H1 (cell line): ENCODE data around the gene APBA2. TPM values are rescaled to one million over a fixed set of nuclear protein-coding genes. Genes with fewer than 3 reads are reported as not detected.

ENCODE experiments used
- CTCF ChIA-PET: fragments of 300-600 bp; sonication (Branson Sonifier 250); formaldehyde crosslinking; loops from one replicate; lab custom pipeline; 2021; ENCODE audit not compliant: partially characterized antibody; lab: Charles Lee
- POLR2A ChIA-PET: fragments of 300-600 bp; sonication (Branson Sonifier 250); formaldehyde crosslinking; loops from one replicate; lab custom pipeline; 2021; ENCODE audit warnings: inconsistent platforms; ENCODE audit not compliant: partially characterized antibody; lab: Charles Lee
- DNase-seq, 2 experiments: peaks; one replicate each; pipeline versions ENCODE4 v3.0.0 to v3.0.0-alpha.2; 2010 to 2022; ENCODE audit warnings: low spot score in 2 of 2, low read depth in 1 of 2, mixed read lengths in 1 of 2
- FAIRE-seq: peaks from 2 replicates; lab custom pipeline; 2011; peaks lifted over from hg19 to GRCh38; lab: Jason Lieb, UNC
- H2AFZ ChIP-seq: 2 replicates; pipeline ENCODE4 v1.8.1; 2012; ENCODE audit warnings: low read length, inconsistent platforms
- H2AK5ac ChIP-seq: 2 replicates; pipeline ENCODE4 v1.6.1; 2013; ENCODE audit warnings: low read depth, low read length
- H2BK120ac ChIP-seq: replicated peaks from 2 replicates; pipeline ENCODE3; 2013; ENCODE audit warnings: low read depth, low read length, inconsistent platforms
- H2BK12ac ChIP-seq: 2 replicates; pipeline ENCODE4 v1.6.1; 2013; ENCODE audit warnings: low read depth, low read length
- H2BK15ac ChIP-seq: 2 replicates; pipeline ENCODE4 v1.6.1; 2013; ENCODE audit warnings: low read length
- H2BK20ac ChIP-seq: 2 replicates; pipeline ENCODE4 v1.6.1; 2013; ENCODE audit warnings: low read length
- H2BK5ac ChIP-seq: 2 replicates; pipeline ENCODE4 v1.6.1; 2013; ENCODE audit warnings: low read depth, low read length
- H3K14ac ChIP-seq: 2 replicates; pipeline ENCODE4 v1.6.1; 2013; ENCODE audit warnings: inconsistent platforms; ENCODE audit not compliant: insufficient read length
- H3K18ac ChIP-seq: 2 replicates; pipeline ENCODE4 v1.6.1; 2013; ENCODE audit warnings: low read length; ENCODE audit errors: extremely low read depth
- H3K23ac ChIP-seq: 2 replicates; pipeline ENCODE4 v1.6.1; 2013; ENCODE audit warnings: inconsistent platforms; ENCODE audit not compliant: insufficient read length
- H3K23me2 ChIP-seq: 2 replicates; pipeline ENCODE4 v1.6.1; 2013; ENCODE audit warnings: low read depth, low read length
- H3K27ac ChIP-seq: 2 replicates; pipeline ENCODE4 v1.6.1; 2011; ENCODE audit warnings: low read depth, low read length, inconsistent platforms
- H3K27me3 ChIP-seq, 4 experiments: replicated peaks in 1 of 4; 1 replicate in 1 of 4; 2 replicates in 3 of 4; pipeline versions ENCODE4 v1.6.1 to v1.8.1; 2011 to 2013; ENCODE audit warnings: low read length in 3 of 4, mild to moderate bottlenecking in 3 of 4, inconsistent platforms in 2 of 4, mixed read lengths in 2 of 4, moderate library complexity in 1 of 4; ENCODE audit not compliant: control insufficient read depth in 3 of 4, insufficient read depth in 3 of 4; ENCODE audit errors: extremely low read depth in 1 of 4
- H3K36me3 ChIP-seq, 4 experiments: 2 replicates each; pipeline versions ENCODE4 v1.6.1 to v1.8.1; 2011 to 2013; ENCODE audit warnings: mild to moderate bottlenecking in 4 of 4, low read length in 3 of 4, moderate library complexity in 2 of 4, control low read depth in 1 of 4, inconsistent platforms in 1 of 4; ENCODE audit not compliant: insufficient read depth in 4 of 4, control insufficient read depth in 2 of 4
- H3K4ac ChIP-seq: replicated peaks from 2 replicates; pipeline ENCODE3; 2013; ENCODE audit warnings: low read length, low read depth, mixed read lengths, inconsistent platforms; ENCODE audit not compliant: insufficient read length
- H3K4me1 ChIP-seq, 4 experiments: replicated peaks in 1 of 4; 1 replicate in 1 of 4; 2 replicates in 3 of 4; pipeline versions ENCODE4 v1.6.1 to v1.8.1; 2011 to 2013; ENCODE audit warnings: low read length in 3 of 4, inconsistent platforms in 2 of 4, mixed read lengths in 1 of 4; ENCODE audit not compliant: insufficient read depth in 4 of 4, control insufficient read depth in 3 of 4
- H3K4me2 ChIP-seq, 2 experiments: 2 replicates each; pipeline versions ENCODE4 v1.6.1 to v1.8.1; 2011 to 2013; ENCODE audit warnings: low read depth in 2 of 2, low read length in 2 of 2, control low read depth in 1 of 2, inconsistent platforms in 1 of 2, mild to moderate bottlenecking in 1 of 2; ENCODE audit not compliant: insufficient read depth in 1 of 2
- H3K4me3 ChIP-seq, 4 experiments: fragments of 200-600, 300-600 bp in 1 of 4; sonication (generic), shearing (Covaris generic), sonication (Bioruptor Twin) in 1 of 4; 2 replicates each; pipeline versions ENCODE4 v1.5.1 to v1.8.1; 2011 to 2016; ENCODE audit warnings: low read length in 4 of 4, low read depth in 3 of 4, control low read depth in 2 of 4, inconsistent platforms in 2 of 4, mild to moderate bottlenecking in 2 of 4, mixed read lengths in 1 of 4, moderate library complexity in 1 of 4; ENCODE audit not compliant: insufficient read depth in 2 of 4; ENCODE audit errors: extremely low read depth in 1 of 4
- H3K56ac ChIP-seq: replicated peaks from 2 replicates; pipeline ENCODE3; 2013; ENCODE audit warnings: low read depth, mild to moderate bottlenecking, mixed read lengths, low read length, inconsistent platforms; ENCODE audit not compliant: insufficient read length
- H3K79me1 ChIP-seq: 2 replicates; pipeline ENCODE4 v1.6.1; 2013; ENCODE audit warnings: low read depth, low read length, control low read depth
- H3K79me2 ChIP-seq, 2 experiments: 2 replicates each; pipeline versions ENCODE4 v1.6.1 to v1.8.1; 2012 to 2013; ENCODE audit warnings: low read length in 2 of 2, mild to moderate bottlenecking in 2 of 2, inconsistent platforms in 1 of 2; ENCODE audit not compliant: insufficient read depth in 2 of 2, control insufficient read depth in 1 of 2
- H3K9ac ChIP-seq, 4 experiments: replicated peaks in 1 of 4; 1 replicate in 1 of 4; 2 replicates in 3 of 4; pipeline versions ENCODE4 v1.6.1 to v1.8.1; 2011 to 2013; ENCODE audit warnings: low read depth in 3 of 4, low read length in 3 of 4, control low read depth in 2 of 4, mild to moderate bottlenecking in 2 of 4, moderate library complexity in 2 of 4, inconsistent platforms in 1 of 4; ENCODE audit errors: extremely low read depth in 1 of 4
- H3K9me3 ChIP-seq, 2 experiments: 2 replicates each; pipeline versions ENCODE4 v1.6.1 to v1.8.1; 2012 to 2013; ENCODE audit warnings: mild to moderate bottlenecking in 2 of 2, moderate library complexity in 2 of 2, control low read depth in 1 of 2, inconsistent platforms in 1 of 2, low read depth in 1 of 2, low read length in 1 of 2, mixed read lengths in 1 of 2; ENCODE audit not compliant: insufficient read depth in 2 of 2
- H4K20me1 ChIP-seq, 2 experiments: replicated peaks in 1 of 2; 2 replicates each; pipeline versions ENCODE3 to v1.8.1; 2011 to 2013; ENCODE audit warnings: inconsistent platforms in 2 of 2, low read length in 2 of 2, mild to moderate bottlenecking in 1 of 2; ENCODE audit not compliant: insufficient read depth in 2 of 2, control insufficient read depth in 1 of 2
- H4K5ac ChIP-seq: 2 replicates; pipeline ENCODE4 v1.6.1; 2013; ENCODE audit warnings: low read length, low read depth, mixed read lengths, inconsistent platforms; ENCODE audit not compliant: insufficient read length
- H4K8ac ChIP-seq: 2 replicates; pipeline ENCODE4 v1.8.0; 2013; ENCODE audit warnings: mild to moderate bottlenecking, moderate library complexity, low read length, inconsistent platforms; ENCODE audit not compliant: insufficient read depth; ENCODE audit errors: extremely low read depth
- H4K91ac ChIP-seq: replicated peaks from 2 replicates; pipeline ENCODE3; 2013; ENCODE audit warnings: low read length, mixed read lengths, inconsistent platforms; ENCODE audit not compliant: insufficient read length
- GABPA ChIP-seq: IDR thresholded peaks from 2 replicates; pipeline ENCODE4 v1.6.1; 2011; ENCODE audit warnings: mild to moderate bottlenecking, low read length, moderate library complexity, borderline replicate concordance; ENCODE audit not compliant: insufficient read depth
- JUND ChIP-seq: IDR thresholded peaks from 2 replicates; pipeline ENCODE4 v1.6.1; 2011; ENCODE audit warnings: mild to moderate bottlenecking, improper control_type of control experiment, low read length
- KDM5A ChIP-seq: fragments of 200-600 bp; IDR thresholded peaks from 2 replicates; pipeline ENCODE4 v1.7.1; 2012; ENCODE audit warnings: mild to moderate bottlenecking, low read length, inconsistent platforms, mixed read lengths
- NRF1 ChIP-seq: IDR thresholded peaks from 2 replicates; pipeline ENCODE4 v1.6.1; 2011; ENCODE audit warnings: mild to moderate bottlenecking, low read depth, low read length, improper control_type of control experiment
- PHF8 ChIP-seq: fragments of 200-600 bp; sonication (generic); conservative IDR thresholded peaks from 2 replicates; pipeline ENCODE4 v1.7.1; 2012; ENCODE audit warnings: low read depth, mild to moderate bottlenecking, inconsistent platforms, low read length, moderate library complexity
- POLR2A ChIP-seq, 2 experiments: IDR thresholded peaks; 1 replicate in 1 of 2; 2 replicates in 1 of 2; pipeline ENCODE4 v1.6.1; 2011; ENCODE audit warnings: low read depth in 2 of 2, low read length in 2 of 2, mild to moderate bottlenecking in 2 of 2; ENCODE audit errors: control extremely low read depth in 1 of 2
- RAD21 ChIP-seq, 2 experiments: IDR thresholded peaks in 1 of 2; conservative IDR thresholded peaks in 1 of 2; 2 replicates each; pipeline ENCODE4 v1.6.1; 2011; ENCODE audit warnings: low read depth in 2 of 2, low read length in 2 of 2, improper control_type of control experiment in 1 of 2, inconsistent platforms in 1 of 2, mild to moderate bottlenecking in 1 of 2, moderate library complexity in 1 of 2
- SIRT6 ChIP-seq: IDR thresholded peaks from one replicate; pipeline ENCODE4 v1.7.1; 2012; ENCODE audit warnings: low read length, inconsistent platforms
- SP1 ChIP-seq: IDR thresholded peaks from 2 replicates; pipeline ENCODE4 v1.6.1; 2011; ENCODE audit warnings: low read depth, low read length
- YY1 ChIP-seq: IDR thresholded peaks from 2 replicates; pipeline ENCODE4 v1.6.1; 2011; ENCODE audit warnings: low read depth, mild to moderate bottlenecking, low read length
- WGBS, 2 experiments: shearing (Covaris generic) in 1 of 2; methylation state at CpG; one replicate each; pipeline versions ENCODE4 v1.1.6 to v1.1.7; 2013 to 2015; ENCODE audit warnings: low lambda C conversion rate in 2 of 2, mixed read lengths in 2 of 2, inconsistent platforms in 1 of 2, low coverage in 1 of 2, missing lambda C conversion rate in 1 of 2; ENCODE audit not compliant: insufficient replicate concordance in 2 of 2, insufficient coverage in 1 of 2, insufficient read length in 1 of 2; ENCODE audit errors: extremely low coverage in 1 of 2, missing lambda C conversion rate in 1 of 2; 5-methylcytosine and 5-hydroxymethylcytosine counted together
- polyA plus RNA-seq, 7 experiments: library from polyadenylated mRNA; depleted of rRNA in 3 of 7; stranded (reverse) in 5 of 7; unstranded in 2 of 7; fragments of >200 nt in 5 of 7; fragments of 200-250 nt in 2 of 7; gene quantifications; 1 replicate in 5 of 7; 2 replicates in 1 of 7; 4 replicates in 1 of 7; pipeline versions ENCODE4 v1.2.1 to v1.2.3, GENCODE V29; 2011 to 2013; ENCODE audit warnings: missing spikeins in 2 of 7, mixed read lengths in 2 of 7
- total RNA-seq: library from RNA; stranded (reverse); fragmentation: NEBNext Ultra II Directional; extraction: Animal tissue kit (Norgen Biotek cat#: 25700); gene quantifications from 2 replicates; pipeline ENCODE4 v1.2.1, GENCODE V29; 2021
- TF ChIP-seq, protein P1 (sequence below): IDR thresholded peaks from 2 replicates; pipeline ENCODE4 v1.6.1; 2011; ENCODE audit warnings: low read length, improper control_type of control experiment
- TF ChIP-seq, protein P2 (sequence below): IDR thresholded peaks from 2 replicates; pipeline ENCODE4 v1.6.1; 2012; ENCODE audit warnings: inconsistent platforms

Gene APBA2
- total and polyA plus RNA-seq, 2 of the 8 experiments (the other 6 are each of a cell fraction or from before 2014, with no cell fraction given), result 15.5 to 19.0 TPM

- Histone ChIP-seq H2BK20ac (no peak overlapping the region), H2BK15ac (no peak overlapping the region), H3K27ac (no peak overlapping the region), H3K79me1 (no peaks in the 10 kb centered on the region; the same call in 1 of the 2 replicates), H3K27me3 (no peaks in the 10 kb centered on the region), H4K8ac (no peak overlapping the region), H4K5ac (no peak overlapping the region), H4K91ac (no peak overlapping the region), H2AFZ (no peak overlapping the region), H2AK5ac (no peak overlapping the region), H3K4me3 (no peak overlapping the region), H3K9me3 (no peaks in the 10 kb centered on the region; a peak in 1 of 4 replicates), H4K20me1 (no peaks in the 10 kb centered on the region), H3K9ac (no peak overlapping the region), H3K18ac (no peak overlapping the region), H3K56ac (no peak overlapping the region), H3K4me2 (no peak overlapping the region), H2BK12ac (no peak overlapping the region), H3K4me1 (peaks cover 0 to 2% (median 0%) of the 10 kb centered on the region in 4 experiments; a peak in 1 of 7 replicates), H3K14ac (no peak overlapping the region), H3K4ac (no peak overlapping the region), H3K23me2 (no peaks in the 10 kb centered on the region), H2BK120ac (no peak overlapping the region), H3K23ac (no peak overlapping the region), H3K79me2 (no peaks in the 10 kb centered on the region), H3K36me3 (no peaks in the 10 kb centered on the region), H2BK5ac (no peak overlapping the region)
- ChIA-PET POLR2A (no interaction called here), CTCF (interaction anchor here (0.7 to 2.0 kb wide), 3 partner anchors 32 to 58 kb away, joined by 3 to 9 read pairs (median 4); no protein-coding TSS in a partner anchor)
- DNase-seq, result no peak
- 96% methylated on average over 9 of the region's 9 CpGs; no CpG with 5 or more reads in 1 of the 2 experiments for WGBS, 2 experiments
- no peak for FAIRE-seq
- TF ChIP-seq, protein P1, sequence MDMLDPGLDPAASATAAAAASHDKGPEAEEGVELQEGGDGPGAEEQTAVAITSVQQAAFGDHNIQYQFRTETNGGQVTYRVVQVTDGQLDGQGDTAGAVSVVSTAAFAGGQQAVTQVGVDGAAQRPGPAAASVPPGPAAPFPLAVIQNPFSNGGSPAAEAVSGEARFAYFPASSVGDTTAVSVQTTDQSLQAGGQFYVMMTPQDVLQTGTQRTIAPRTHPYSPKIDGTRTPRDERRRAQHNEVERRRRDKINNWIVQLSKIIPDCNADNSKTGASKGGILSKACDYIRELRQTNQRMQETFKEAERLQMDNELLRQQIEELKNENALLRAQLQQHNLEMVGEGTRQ, result no peak
- TF ChIP-seq SIRT6, result no peak
- no peak for TF ChIP-seq PHF8
- TF ChIP-seq KDM5A, result no peak
- no peak for TF ChIP-seq RAD21 (IDR thresholded peaks at IDR 0.05 in 1 of 2, conservative IDR thresholded peaks at IDR 0.05 in 1 of 2; ENCODE audit: low read depth in 2 of 2, low read length in 2 of 2)
- TF ChIP-seq, protein P2, sequence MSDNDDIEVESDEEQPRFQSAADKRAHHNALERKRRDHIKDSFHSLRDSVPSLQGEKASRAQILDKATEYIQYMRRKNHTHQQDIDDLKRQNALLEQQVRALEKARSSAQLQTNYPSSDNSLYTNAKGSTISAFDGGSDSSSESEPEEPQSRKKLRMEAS, result no peak
- TF ChIP-seq YY1, result no peak
- no peak for TF ChIP-seq GABPA
- no peak for TF ChIP-seq JUND
- TF ChIP-seq NRF1, result no peak
- no peak for TF ChIP-seq SP1
- TF ChIP-seq POLR2A (IDR thresholded peaks at IDR 0.05; ENCODE audit: control extremely low read depth in 1 of 2, low read depth in 2 of 2, low read length in 2 of 2), result no peak
Measured at GRCh38 chr15:29048011-29048410, 162.2 kb downstream of the APBA2 start.
